Endothelial cell (in vitro differentiated cells): ENCODE measurements around the gene POLR3E. TPM values are rescaled to one million over a fixed set of nuclear protein-coding genes. Genes with fewer than 3 reads are reported as not detected.

Source experiments
- DNase-seq: peaks from one replicate; pipeline ENCODE4 v3.0.0; 2021; ENCODE audit warnings: low spot score
- H3K27ac Mint-ChIP-seq: one replicate; pipeline ENCODE4 v1.8.0; 2021; ENCODE audit warnings: mixed read lengths, inconsistent platforms; ENCODE audit not compliant: unreplicated experiment
- H3K27me3 Mint-ChIP-seq: one replicate; pipeline ENCODE4 v1.8.0; 2021; ENCODE audit warnings: mild to moderate bottlenecking, moderate library complexity, mixed read lengths, inconsistent platforms; ENCODE audit not compliant: unreplicated experiment
- H3K36me3 Mint-ChIP-seq: one replicate; pipeline ENCODE4 v1.8.0; 2021; ENCODE audit warnings: mild to moderate bottlenecking, low read depth, mixed read lengths, inconsistent platforms; ENCODE audit not compliant: unreplicated experiment
- H3K4me1 Mint-ChIP-seq: one replicate; pipeline ENCODE4 v1.8.0; 2021; ENCODE audit warnings: mild to moderate bottlenecking, mixed read lengths, inconsistent platforms; ENCODE audit not compliant: unreplicated experiment
- H3K4me3 Mint-ChIP-seq: one replicate; pipeline ENCODE4 v1.8.0; 2021; ENCODE audit warnings: mild to moderate bottlenecking, mixed read lengths, inconsistent platforms; ENCODE audit not compliant: unreplicated experiment
- H3K9me3 Mint-ChIP-seq: one replicate; pipeline ENCODE4 v1.8.0; 2021; ENCODE audit warnings: mixed read lengths, inconsistent platforms; ENCODE audit not compliant: unreplicated experiment
- total RNA-seq: library from RNA; stranded (reverse); fragmentation: NEBNext Ultra II Directional; extraction: Animal tissue kit (Norgen Biotek cat#: 25700); gene quantifications from one replicate; pipeline ENCODE4 v1.2.1, GENCODE V29; 2021; ENCODE audit not compliant: unreplicated experiment
- TF ChIP-seq, protein P1 (sequence below): fragments of 200-600 bp; sonication (generic); IDR thresholded peaks from one replicate; pipeline ENCODE4 v1.5.0; 2021; ENCODE audit warnings: antibody characterized with exemption; ENCODE audit not compliant: unreplicated experiment

The POLR3E gene
- total RNA-seq, 1 donor from 2014 or later = 47.3 TPM

DNA sequence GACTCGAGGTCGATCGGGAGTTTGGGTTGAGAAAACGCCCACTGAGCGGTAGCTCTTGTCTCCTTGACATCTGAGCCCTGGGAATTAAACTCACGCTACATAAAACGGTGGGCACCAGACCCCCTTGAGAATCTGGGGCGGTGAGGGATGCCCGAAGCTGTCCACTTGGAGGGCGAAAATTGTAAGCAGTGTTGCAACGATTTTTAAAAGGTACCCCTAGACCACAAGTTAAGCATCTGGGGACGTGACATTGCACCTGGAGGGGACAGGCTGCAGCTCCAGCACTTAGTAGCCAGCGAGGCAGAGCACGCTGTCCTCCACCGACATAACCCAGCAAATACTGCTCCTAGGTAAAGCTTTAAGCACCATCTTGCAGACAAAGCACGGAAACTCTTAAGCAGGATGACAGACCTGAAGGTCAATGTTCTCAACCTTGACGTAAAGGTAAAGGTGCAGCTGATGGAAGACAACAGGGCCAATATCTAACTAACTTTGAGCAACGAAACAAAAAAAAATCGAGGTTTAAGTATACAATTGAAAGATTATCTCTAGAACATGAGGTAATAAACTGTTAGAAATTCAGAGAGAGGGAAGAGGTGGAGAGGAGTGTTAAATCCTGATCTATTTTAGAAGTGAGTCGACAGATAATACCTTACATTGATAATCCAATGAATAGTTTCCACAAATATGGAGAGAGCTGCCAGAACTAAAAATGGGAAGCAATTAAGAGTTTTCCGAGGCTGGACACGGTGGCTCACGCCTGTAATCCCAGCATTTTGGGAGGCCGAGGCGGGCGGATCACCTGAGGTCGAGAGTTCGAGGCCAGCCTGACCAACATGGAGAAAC, 78.1 kb downstream of the POLR3E start:
- Mint-ChIP-seq H3K36me3 (peaks cover 3% of the 10 kb centered on the region), H3K9me3 (no peaks in the 10 kb centered on the region), H3K4me3 (peak overlapping the region; percentile 95), H3K4me1 (peaks cover 24% of the 10 kb centered on the region), H3K27me3 (no peaks in the 10 kb centered on the region), H3K27ac (peak overlapping the region; percentile 24)
- TF ChIP-seq, protein P1, sequence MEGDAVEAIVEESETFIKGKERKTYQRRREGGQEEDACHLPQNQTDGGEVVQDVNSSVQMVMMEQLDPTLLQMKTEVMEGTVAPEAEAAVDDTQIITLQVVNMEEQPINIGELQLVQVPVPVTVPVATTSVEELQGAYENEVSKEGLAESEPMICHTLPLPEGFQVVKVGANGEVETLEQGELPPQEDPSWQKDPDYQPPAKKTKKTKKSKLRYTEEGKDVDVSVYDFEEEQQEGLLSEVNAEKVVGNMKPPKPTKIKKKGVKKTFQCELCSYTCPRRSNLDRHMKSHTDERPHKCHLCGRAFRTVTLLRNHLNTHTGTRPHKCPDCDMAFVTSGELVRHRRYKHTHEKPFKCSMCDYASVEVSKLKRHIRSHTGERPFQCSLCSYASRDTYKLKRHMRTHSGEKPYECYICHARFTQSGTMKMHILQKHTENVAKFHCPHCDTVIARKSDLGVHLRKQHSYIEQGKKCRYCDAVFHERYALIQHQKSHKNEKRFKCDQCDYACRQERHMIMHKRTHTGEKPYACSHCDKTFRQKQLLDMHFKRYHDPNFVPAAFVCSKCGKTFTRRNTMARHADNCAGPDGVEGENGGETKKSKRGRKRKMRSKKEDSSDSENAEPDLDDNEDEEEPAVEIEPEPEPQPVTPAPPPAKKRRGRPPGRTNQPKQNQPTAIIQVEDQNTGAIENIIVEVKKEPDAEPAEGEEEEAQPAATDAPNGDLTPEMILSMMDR = no peak
- DNase-seq = no peak

DNA sequence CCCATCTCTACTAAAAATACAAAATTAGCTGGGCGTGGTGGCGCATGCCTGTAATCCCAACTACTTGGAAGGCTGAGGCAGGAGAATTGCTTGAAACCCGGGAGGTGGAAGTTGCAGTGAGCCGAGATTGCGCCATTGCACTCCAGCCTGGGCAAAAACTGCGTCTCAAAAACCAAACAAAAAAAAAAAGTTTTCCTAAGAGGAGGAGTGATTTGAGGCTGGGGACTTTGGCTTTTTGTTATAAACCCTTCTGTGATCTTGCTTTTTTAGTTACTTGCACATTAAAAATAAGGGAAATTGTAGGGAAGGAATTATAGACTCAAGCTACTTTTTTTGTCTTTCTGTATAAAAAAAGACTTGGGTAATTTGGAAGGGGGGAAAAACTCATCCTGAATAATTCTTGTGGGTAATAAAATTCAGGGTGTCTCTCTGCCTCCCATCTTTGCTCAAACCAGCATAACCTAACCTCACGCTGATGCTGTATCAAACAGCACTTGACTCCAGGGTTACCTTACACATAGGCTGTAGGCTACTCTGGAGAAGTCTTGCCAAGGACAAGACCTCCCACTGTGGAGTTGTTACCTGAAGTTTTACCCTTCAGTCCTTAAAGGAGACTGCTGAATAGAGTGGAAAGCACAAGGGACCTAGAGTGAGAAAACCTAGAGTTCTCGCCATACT, 78.9 kb downstream of the POLR3E start:
- TF ChIP-seq, protein P1 = no peak

DNA sequence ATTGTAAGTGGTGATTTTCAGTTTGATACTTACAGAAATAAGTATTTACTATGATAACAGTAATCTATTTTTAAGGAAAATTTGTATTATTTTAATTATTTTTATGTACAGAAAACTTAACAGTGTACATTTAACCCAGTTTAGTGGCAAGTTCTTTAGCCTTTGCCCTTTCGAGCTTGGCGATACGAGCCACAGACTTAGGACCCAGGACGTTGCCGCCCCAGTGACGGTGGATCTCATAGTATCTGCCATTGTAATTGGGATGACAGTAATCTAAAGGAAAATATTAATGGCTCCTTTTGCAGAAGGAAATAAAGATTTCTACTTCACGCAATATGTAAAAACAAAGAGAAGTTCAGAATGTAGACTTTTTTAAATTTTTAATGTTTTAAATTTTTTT, 82.4 kb downstream of the POLR3E start:
- TF ChIP-seq, protein P1 = no peak
- no peak overlapping the region for H3K4me3 Mint-ChIP-seq
- H3K36me3 Mint-ChIP-seq = no peaks in the 10 kb centered on the region
- peaks cover 12% of the 10 kb centered on the region for H3K4me1 Mint-ChIP-seq
- H3K27me3 Mint-ChIP-seq = no peaks in the 10 kb centered on the region
- H3K9me3 Mint-ChIP-seq = no peaks in the 10 kb centered on the region
- DNase-seq = no peak
- H3K27ac Mint-ChIP-seq = no peak overlapping the region

More for the DNA sequence above, 78.9 kb downstream of the POLR3E start:
- Mint-ChIP-seq H3K27me3 (no peaks in the 10 kb centered on the region), H3K4me3 (no peak overlapping the region), H3K36me3 (peaks cover 3% of the 10 kb centered on the region), H3K9me3 (no peaks in the 10 kb centered on the region), H3K4me1 (peaks cover 22% of the 10 kb centered on the region), H3K27ac (no peak overlapping the region)
- no peak for DNase-seq

DNA sequence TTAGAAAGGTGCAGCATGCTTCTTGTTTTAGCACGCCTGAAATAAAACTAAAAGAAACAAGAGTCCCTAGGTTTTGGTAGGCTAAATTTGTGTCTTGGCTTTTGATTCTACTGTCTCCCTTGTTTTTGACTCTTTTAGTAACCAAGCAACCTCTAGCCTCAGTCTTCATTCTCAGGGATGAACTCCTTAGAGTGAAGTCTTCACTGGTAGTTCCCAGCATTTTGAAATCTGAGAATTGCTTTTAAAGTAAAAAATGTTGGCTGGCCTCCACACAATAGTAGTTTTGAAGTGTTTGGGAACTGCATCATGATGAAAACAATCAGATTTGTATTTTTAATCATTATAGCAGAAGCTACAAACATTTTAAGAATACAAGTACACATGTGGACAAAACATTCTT, 83.3 kb downstream of the POLR3E start:
- Mint-ChIP-seq H3K9me3 (no peaks in the 10 kb centered on the region), H3K27ac (no peak overlapping the region), H3K4me3 (no peak overlapping the region), H3K27me3 (peaks cover under 1% of the 10 kb centered on the region), H3K4me1 (peaks cover 7% of the 10 kb centered on the region), H3K36me3 (no peaks in the 10 kb centered on the region)
- TF ChIP-seq, protein P1 = no peak
- no peak for DNase-seq

DNA sequence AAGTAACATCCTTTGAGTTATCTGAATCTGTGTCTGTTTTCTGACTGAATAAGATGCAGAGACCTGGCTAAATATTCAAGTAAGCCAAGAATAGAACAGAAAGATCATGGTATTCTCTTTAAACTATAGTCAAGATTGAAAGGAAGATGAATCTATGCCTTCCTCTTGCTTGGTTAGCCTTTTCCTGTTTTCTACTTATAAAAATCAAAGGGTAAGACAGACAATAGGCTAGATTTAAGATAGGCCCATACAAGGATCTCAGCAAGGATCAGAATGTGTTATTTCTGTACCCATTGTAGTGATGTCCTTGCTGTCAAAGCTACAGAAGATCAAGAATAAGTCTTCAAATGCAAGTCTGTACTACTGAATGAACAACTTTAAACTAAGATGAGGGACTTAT, 84.2 kb downstream of the POLR3E start:
- H3K27ac Mint-ChIP-seq = no peak overlapping the region
- DNase-seq = no peak
- TF ChIP-seq, protein P1 = no peak
- no peaks in the 10 kb centered on the region for H3K36me3 Mint-ChIP-seq
- H3K9me3 Mint-ChIP-seq = no peaks in the 10 kb centered on the region
- no peak overlapping the region for H3K4me3 Mint-ChIP-seq
- H3K27me3 Mint-ChIP-seq = peaks cover 1% of the 10 kb centered on the region
- peaks cover 7% of the 10 kb centered on the region for H3K4me1 Mint-ChIP-seq
